Activated naive CD4-positive, alpha-beta T cell treated with anti-CD3 and anti-CD28 coated beads, Interleukin-2, amount 50 U/mL, for 72 hours (primary cell): ENCODE results near the gene KRT75. TPM values are rescaled to one million over a fixed set of nuclear protein-coding genes. Genes with fewer than 3 reads are reported as not detected.
"Not testable (repeated sequence)": the region's sequence is repeated elsewhere in the genome, so short reads cannot be mapped to it uniquely, and the experiment has no call there.

Source experiments
- ATAC-seq, 2 donors: fragments of 150-1000 bp; cut with Tn5 transposase; 2 replicates each; pipeline ENCODE4 v1.10.0; 2021; ENCODE audit warnings: mild to moderate bottlenecking in 2 of 2, moderate library complexity in 2 of 2
- DNase-seq, 2 donors: peaks; one replicate each; pipeline ENCODE4 v3.0.0; 2021 to 2022; ENCODE audit warnings: low spot score in 2 of 2
- H3K27ac Mint-ChIP-seq, 2 donors: one replicate each; pipeline ENCODE4 v1.8.0; 2022; ENCODE audit warnings: mild to moderate bottlenecking in 2 of 2, mixed read lengths in 2 of 2
- H3K36me3 Mint-ChIP-seq, 2 donors: one replicate each; pipeline ENCODE4 v1.8.0; 2022; ENCODE audit warnings: mixed read lengths in 2 of 2
- H3K9me3 Mint-ChIP-seq, 2 donors: one replicate each; pipeline ENCODE4 v1.8.0; 2022; ENCODE audit warnings: mixed read lengths in 2 of 2
- total RNA-seq, 2 donors: library from RNA; stranded (reverse); gene quantifications; one replicate each; pipeline ENCODE4 v1.2.3, GENCODE V29; 2022

The KRT75 gene
- total RNA-seq, 2 donors from 2014 or later = not detected

GRCh38 chr12:52410589-52411248 lies 23.5 kb downstream of the KRT75 start:
- not testable (repeated sequence) for H3K36me3 Mint-ChIP-seq, H3K9me3 Mint-ChIP-seq, H3K27ac Mint-ChIP-seq, DNase-seq, ATAC-seq

- no peaks in the 10 kb centered on the region for H3K36me3 Mint-ChIP-seq
- ATAC-seq (no peak), DNase-seq (no peak)
- H3K9me3 Mint-ChIP-seq = no peaks in the 10 kb centered on the region
- no peak overlapping the region for H3K27ac Mint-ChIP-seq
Measured at GRCh38 chr12:52407918-52408317, 26.3 kb downstream of the KRT75 start.

GRCh38 chr12:52405922-52406385 lies 28.2 kb downstream of the KRT75 start, which contains the start of gene KRT82:
Gene KRT82 (minus strand): TSS chr12:52406335. CDS start chr12:52406277, 58 bp downstream.
- peak within 1 kb of the TSS in 1 of 2 donors; percentile 68 for H3K27ac Mint-ChIP-seq
- no peaks in the 10 kb centered on the region for H3K9me3 Mint-ChIP-seq
- H3K36me3 Mint-ChIP-seq = no peaks in the 10 kb centered on the region
- no peak for ATAC-seq
- no peak for DNase-seq

- DNase-seq (no peak), ATAC-seq (no peak)
- Mint-ChIP-seq H3K9me3 (no peaks in the 10 kb centered on the region), H3K27ac (no peak overlapping the region), H3K36me3 (no peaks in the 10 kb centered on the region)
Measured at GRCh38 chr12:52404951-52405350, 29.2 kb downstream of the KRT75 start.

- H3K36me3 Mint-ChIP-seq = no peaks in the 10 kb centered on the region
- ATAC-seq = no peak
- H3K27ac Mint-ChIP-seq = no peak overlapping the region
Measured at GRCh38 chr12:52403561-52403960, 30.6 kb downstream of the KRT75 start.

GRCh38 chr12:52402873-52403540 lies 31.2 kb downstream of the KRT75 start:
- H3K36me3 Mint-ChIP-seq = no peaks in the 10 kb centered on the region
- peak overlapping the region in 1 of 2 donors; percentile 44 for H3K27ac Mint-ChIP-seq
- no peak for ATAC-seq
- no peaks in the 10 kb centered on the region for H3K9me3 Mint-ChIP-seq
- DNase-seq = no peak

More at GRCh38 chr12:52403561-52403960, 30.6 kb downstream of the KRT75 start:
- H3K9me3 Mint-ChIP-seq = no peaks in the 10 kb centered on the region
- DNase-seq = no peak

GRCh38 chr12:52402377-52402776 lies 31.8 kb downstream of the KRT75 start:
- Mint-ChIP-seq H3K9me3 (no peaks in the 10 kb centered on the region), H3K27ac (no peak overlapping the region), H3K36me3 (no peaks in the 10 kb centered on the region)
- ATAC-seq (no peak), DNase-seq (no peak)

- no peaks in the 10 kb centered on the region for H3K36me3 Mint-ChIP-seq
- no peaks in the 10 kb centered on the region for H3K9me3 Mint-ChIP-seq
- no peak overlapping the region for H3K27ac Mint-ChIP-seq
- DNase-seq (no peak), ATAC-seq (no peak)
Measured at GRCh38 chr12:52401926-52402325, 32.2 kb downstream of the KRT75 start.

- ATAC-seq (no peak), DNase-seq (no peak)
- Mint-ChIP-seq H3K9me3 (no peaks in the 10 kb centered on the region), H3K36me3 (no peaks in the 10 kb centered on the region), H3K27ac (no peak overlapping the region)
Measured at GRCh38 chr12:52401526-52401925, 32.6 kb downstream of the KRT75 start.

- DNase-seq = no peak
- ATAC-seq = no peak
- Mint-ChIP-seq H3K27ac (no peak overlapping the region), H3K36me3 (no peaks in the 10 kb centered on the region), H3K9me3 (no peaks in the 10 kb centered on the region)
Measured at GRCh38 chr12:52400906-52401305, 33.3 kb downstream of the KRT75 start.

GRCh38 chr12:52399756-52400155 lies 34.4 kb downstream of the KRT75 start:
- DNase-seq = no peak
- no peak for ATAC-seq

GRCh38 chr12:52398176-52398575 lies 36.0 kb downstream of the KRT75 start:
- ATAC-seq (no peak), DNase-seq (no peak)
- no peaks in the 10 kb centered on the region for H3K9me3 Mint-ChIP-seq
- no peaks in the 10 kb centered on the region for H3K36me3 Mint-ChIP-seq
- H3K27ac Mint-ChIP-seq = no peak overlapping the region

More at GRCh38 chr12:52399756-52400155, 34.4 kb downstream of the KRT75 start:
- Mint-ChIP-seq H3K9me3 (no peaks in the 10 kb centered on the region), H3K36me3 (no peaks in the 10 kb centered on the region), H3K27ac (peak overlapping the region in 1 of 2 donors; percentile 40)

- no peaks in the 10 kb centered on the region for H3K9me3 Mint-ChIP-seq
- H3K27ac Mint-ChIP-seq = no peak overlapping the region
- H3K36me3 Mint-ChIP-seq = no peaks in the 10 kb centered on the region
- ATAC-seq (no peak), DNase-seq (no peak)
Measured at GRCh38 chr12:52396656-52397055, 37.5 kb downstream of the KRT75 start.

GRCh38 chr12:52395761-52396434 lies 38.3 kb downstream of the KRT75 start:
- ATAC-seq (peak in 1 of 2 donors; percentile 66), DNase-seq (no peak)
- Mint-ChIP-seq H3K9me3 (no peaks in the 10 kb centered on the region), H3K36me3 (no peaks in the 10 kb centered on the region), H3K27ac (no peak overlapping the region)

- no peaks in the 10 kb centered on the region for H3K36me3 Mint-ChIP-seq
- DNase-seq = no peak
- H3K27ac Mint-ChIP-seq = no peak overlapping the region
- no peak for ATAC-seq
- no peaks in the 10 kb centered on the region for H3K9me3 Mint-ChIP-seq
Measured at GRCh38 chr12:52394836-52395405, 39.2 kb downstream of the KRT75 start.

- Mint-ChIP-seq H3K36me3 (no peaks in the 10 kb centered on the region), H3K9me3 (no peaks in the 10 kb centered on the region), H3K27ac (no peak overlapping the region)
- ATAC-seq = no peak
- DNase-seq = no peak
Measured at GRCh38 chr12:52392465-52393007, 41.6 kb downstream of the KRT75 start.

GRCh38 chr12:52391618-52392002 lies 42.6 kb downstream of the KRT75 start:
- H3K27ac Mint-ChIP-seq = no peak overlapping the region
- DNase-seq = no peak
- no peak for ATAC-seq
- H3K9me3 Mint-ChIP-seq = no peaks in the 10 kb centered on the region
- H3K36me3 Mint-ChIP-seq = no peaks in the 10 kb centered on the region
